ENCODE data around the gene MAGI1. TPM values are rescaled to one million over a fixed set of nuclear protein-coding genes. Genes with fewer than 3 reads are reported as not detected.

The MAGI1 gene
- total RNA-seq, 1 donor from 2014 or later = not detected

DNA sequence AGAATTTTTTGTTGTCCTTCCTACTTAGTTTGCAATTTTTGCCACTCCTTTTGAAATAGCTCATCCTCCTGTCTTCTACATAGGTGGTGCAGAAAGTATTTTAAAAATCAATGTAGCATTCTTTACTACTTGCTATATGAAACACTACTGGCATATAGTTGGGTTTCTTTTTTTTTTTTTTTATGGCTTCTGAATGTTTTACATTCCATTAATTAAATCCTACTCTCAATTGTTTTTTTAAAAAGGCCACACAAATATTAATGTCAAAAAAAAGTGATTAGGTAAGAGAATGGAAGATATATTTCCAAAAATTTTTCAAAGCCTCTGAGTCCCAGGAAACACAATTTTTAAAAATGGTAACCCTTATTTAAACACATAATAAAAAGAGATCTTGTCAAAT, 262.6 kb downstream of the MAGI1 start:
- TF ChIP-seq, protein P1, sequence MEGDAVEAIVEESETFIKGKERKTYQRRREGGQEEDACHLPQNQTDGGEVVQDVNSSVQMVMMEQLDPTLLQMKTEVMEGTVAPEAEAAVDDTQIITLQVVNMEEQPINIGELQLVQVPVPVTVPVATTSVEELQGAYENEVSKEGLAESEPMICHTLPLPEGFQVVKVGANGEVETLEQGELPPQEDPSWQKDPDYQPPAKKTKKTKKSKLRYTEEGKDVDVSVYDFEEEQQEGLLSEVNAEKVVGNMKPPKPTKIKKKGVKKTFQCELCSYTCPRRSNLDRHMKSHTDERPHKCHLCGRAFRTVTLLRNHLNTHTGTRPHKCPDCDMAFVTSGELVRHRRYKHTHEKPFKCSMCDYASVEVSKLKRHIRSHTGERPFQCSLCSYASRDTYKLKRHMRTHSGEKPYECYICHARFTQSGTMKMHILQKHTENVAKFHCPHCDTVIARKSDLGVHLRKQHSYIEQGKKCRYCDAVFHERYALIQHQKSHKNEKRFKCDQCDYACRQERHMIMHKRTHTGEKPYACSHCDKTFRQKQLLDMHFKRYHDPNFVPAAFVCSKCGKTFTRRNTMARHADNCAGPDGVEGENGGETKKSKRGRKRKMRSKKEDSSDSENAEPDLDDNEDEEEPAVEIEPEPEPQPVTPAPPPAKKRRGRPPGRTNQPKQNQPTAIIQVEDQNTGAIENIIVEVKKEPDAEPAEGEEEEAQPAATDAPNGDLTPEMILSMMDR (IDR thresholded peaks at IDR 0.05) = no peak
- Mint-ChIP-seq H3K27me3 (no peaks in the 10 kb centered on the region), H3K4me3 (no peak overlapping the region), H3K4me1 (no peaks in the 10 kb centered on the region), H3K9me3 (no peaks in the 10 kb centered on the region), H3K27ac (no peak overlapping the region), H3K36me3 (ENCODE audit: low read depth) (no peaks in the 10 kb centered on the region)
- intact Hi-C loops (cut with micrococcal nuclease) = no loop called here
- ChIA-PET POLR2A (no interaction called here), CTCF (no interaction called here)
- no peak for ATAC-seq (ENCODE audit: low read depth)
- no peak for DNase-seq

DNA sequence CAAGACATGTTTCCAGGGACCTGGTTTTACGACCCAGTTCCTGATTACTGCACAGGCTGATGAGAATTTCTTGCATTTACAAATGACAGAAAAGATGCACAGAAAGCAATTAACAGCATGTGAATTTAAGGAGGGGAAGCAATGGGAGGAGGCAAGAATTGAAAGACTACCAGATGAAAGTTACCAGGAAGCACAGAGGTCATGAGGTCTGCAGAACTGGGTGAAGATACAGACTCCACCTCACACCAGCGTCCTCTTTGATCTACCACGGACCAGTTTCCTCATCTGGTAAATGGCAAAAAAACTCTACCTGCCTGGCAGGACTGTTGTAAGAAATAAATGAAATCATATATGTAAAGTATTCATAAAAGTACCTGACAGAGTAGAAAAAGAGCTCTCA, 266.0 kb downstream of the MAGI1 start:
- no peaks in the 10 kb centered on the region for H3K9me3 Mint-ChIP-seq
- intact Hi-C loops (cut with micrococcal nuclease) = no loop called here
- TF ChIP-seq, protein P1 (IDR thresholded peaks at IDR 0.05) = no peak
- ChIA-PET CTCF (no interaction called here), POLR2A (no interaction called here)
- no peaks in the 10 kb centered on the region for H3K36me3 Mint-ChIP-seq (ENCODE audit: low read depth)
- no peak for DNase-seq
- H3K4me1 Mint-ChIP-seq = no peaks in the 10 kb centered on the region
- no peak overlapping the region for H3K4me3 Mint-ChIP-seq
- H3K27ac Mint-ChIP-seq = no peak overlapping the region
- no peaks in the 10 kb centered on the region for H3K27me3 Mint-ChIP-seq
- no peak for ATAC-seq (ENCODE audit: low read depth)

DNA sequence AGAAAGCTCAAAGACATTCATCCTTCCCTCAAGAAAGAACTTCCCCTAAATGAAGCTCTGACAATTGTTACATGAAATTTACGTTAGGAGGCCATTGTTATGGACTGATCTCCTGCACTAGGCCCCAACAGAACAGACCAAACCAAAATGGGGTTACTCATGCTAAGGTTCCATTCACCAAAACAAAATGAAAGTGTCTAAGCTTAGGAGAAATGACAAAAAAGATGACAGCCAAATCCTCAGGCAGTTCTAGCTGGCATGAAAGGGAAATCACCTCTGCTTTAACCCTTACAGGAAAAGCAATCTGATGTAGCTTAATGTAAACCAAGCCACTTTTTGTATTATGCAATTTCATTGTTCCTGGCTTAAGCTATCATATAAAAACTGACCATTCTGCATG, 271.2 kb downstream of the MAGI1 start:
- TF ChIP-seq, protein P1 (IDR thresholded peaks at IDR 0.05) = no peak
- H3K36me3 Mint-ChIP-seq (ENCODE audit: low read depth) = no peaks in the 10 kb centered on the region

DNA sequence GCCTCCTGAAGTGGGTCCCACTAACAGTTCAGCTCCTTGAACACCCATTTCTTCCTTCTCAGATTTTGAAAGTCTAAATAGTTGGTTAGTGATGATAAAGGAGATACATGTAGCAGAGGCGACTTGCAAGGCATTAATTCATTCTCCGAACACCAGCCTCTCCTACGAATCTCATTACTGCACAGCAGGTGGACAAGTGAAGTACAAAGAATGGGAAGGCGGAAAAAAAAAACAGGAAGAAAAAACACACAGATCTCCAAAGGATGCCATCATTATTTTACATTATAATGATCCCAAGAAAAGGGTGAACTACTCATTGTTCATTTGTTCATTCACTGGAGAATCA, 276.5 kb downstream of the MAGI1 start:
- no peaks in the 10 kb centered on the region for H3K27me3 Mint-ChIP-seq
- no peaks in the 10 kb centered on the region for H3K9me3 Mint-ChIP-seq
- H3K4me3 Mint-ChIP-seq = no peak overlapping the region
- ChIA-PET CTCF (no interaction called here), POLR2A (no interaction called here)
- DNase-seq (no peak), ATAC-seq (ENCODE audit: low read depth) (no peak)
- TF ChIP-seq, protein P1 (IDR thresholded peaks at IDR 0.05) = no peak
- intact Hi-C loops (cut with micrococcal nuclease) = no loop called here
- peaks cover 2% of the 10 kb centered on the region for H3K4me1 Mint-ChIP-seq
- H3K36me3 Mint-ChIP-seq (ENCODE audit: low read depth) = no peaks in the 10 kb centered on the region
- H3K27ac Mint-ChIP-seq = no peak overlapping the region

More for the DNA sequence above, 271.2 kb downstream of the MAGI1 start:
- no peaks in the 10 kb centered on the region for H3K27me3 Mint-ChIP-seq
- CTCF ChIA-PET = no interaction called here
- ATAC-seq (ENCODE audit: low read depth) = no peak
- H3K27ac Mint-ChIP-seq = no peak overlapping the region
- intact Hi-C loops (cut with micrococcal nuclease) = no loop called here
- no peak for DNase-seq
- H3K4me1 Mint-ChIP-seq = no peaks in the 10 kb centered on the region
- H3K9me3 Mint-ChIP-seq = no peaks in the 10 kb centered on the region
- POLR2A ChIA-PET = no interaction called here
- H3K4me3 Mint-ChIP-seq = no peak overlapping the region

DNA sequence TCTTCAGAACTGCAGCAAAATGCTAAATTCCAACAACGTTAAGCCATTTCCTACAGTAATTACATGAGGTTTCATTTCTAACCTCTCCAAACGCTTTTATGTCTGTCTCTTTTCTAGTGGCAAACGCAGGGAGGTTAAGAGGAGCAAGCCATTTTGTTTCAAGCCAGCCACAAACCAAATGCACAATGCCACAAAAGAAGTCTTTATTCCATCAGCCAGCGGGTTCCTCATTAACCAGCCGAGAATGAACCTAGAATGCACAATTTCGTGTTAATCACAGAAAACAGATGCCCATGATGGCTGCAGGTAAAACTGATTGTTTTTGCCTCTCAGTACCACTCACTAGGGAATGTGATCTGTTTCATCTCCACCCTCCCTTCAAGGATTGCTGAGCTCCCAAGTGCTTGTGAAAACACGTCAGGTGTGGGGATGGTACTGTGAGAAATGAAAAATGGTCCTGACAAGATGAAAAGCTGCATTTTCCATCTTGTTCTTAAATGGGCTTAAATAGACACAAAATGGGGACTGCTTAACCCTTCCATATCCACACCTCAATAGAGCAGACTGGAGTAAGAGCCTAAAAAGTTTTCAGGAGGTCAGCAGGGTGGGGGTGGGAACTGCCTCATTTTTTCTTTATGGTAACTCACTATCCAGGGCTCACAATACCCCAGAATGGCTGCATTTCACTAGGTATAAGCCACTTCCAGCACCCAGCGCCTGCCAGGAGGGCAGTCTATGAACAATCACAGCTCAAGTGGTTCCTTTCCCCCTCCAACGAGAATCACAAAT, 277.1 kb downstream of the MAGI1 start:
- Mint-ChIP-seq H3K27me3 (no peaks in the 10 kb centered on the region), H3K4me3 (no peak overlapping the region), H3K9me3 (no peaks in the 10 kb centered on the region), H3K36me3 (ENCODE audit: low read depth) (no peaks in the 10 kb centered on the region), H3K27ac (no peak overlapping the region), H3K4me1 (peaks cover 2% of the 10 kb centered on the region)
- POLR2A ChIA-PET = no interaction called here
- CTCF ChIA-PET = no interaction called here
- intact Hi-C loops (cut with micrococcal nuclease) = no loop called here
- DNase-seq (no peak), ATAC-seq (ENCODE audit: low read depth) (no peak)
- TF ChIP-seq, protein P1 (IDR thresholded peaks at IDR 0.05) = no peak

Data from activated B cell treated with CpG ODN at 0.5 μM for 24 hours (primary cell).